K562 (cell line): ENCODE results near the gene TXNDC15. TPM values are rescaled to one million over a fixed set of nuclear protein-coding genes. Genes with fewer than 3 reads are reported as not detected.
A peak's percentile ranks its signal among the peaks of the same experiment; 100 is the strongest.

Experiments used
- ARID2 ChIP-seq: fragments of 450-650 bp; IDR thresholded peaks from 2 replicates; pipeline ENCODE4 v1.6.1; 2017; ENCODE audit warnings: antibody characterized with exemption, mild to moderate bottlenecking
- FOXA3 ChIP-seq, 2 experiments: fragments of 450-650 bp in 1 of 2; sonication (generic) in 1 of 2; formaldehyde crosslinking; IDR thresholded peaks in 1 of 2; conservative IDR thresholded peaks in 1 of 2; 2 replicates each; pipeline versions ENCODE4 v1.4.0 to v1.8.0; 2020 to 2022; ENCODE audit warnings: mild to moderate bottlenecking in 2 of 2, missing genetic modification reagents in 1 of 2
- HDAC3 ChIP-seq: fragments of 450-650 bp; IDR thresholded peaks from 2 replicates; pipeline ENCODE4 v1.6.1; 2018; ENCODE audit warnings: borderline replicate concordance, mild to moderate bottlenecking, moderate library complexity; ENCODE audit not compliant: partially characterized antibody
- POU5F1 ChIP-seq: fragments of 150-350 bp; IDR thresholded peaks from 2 replicates; pipeline ENCODE4 v1.6.1; 2014; ENCODE audit warnings: borderline replicate concordance, low read length, low read depth, mild to moderate bottlenecking; ENCODE audit not compliant: partially characterized antibody
- STAG1 ChIP-seq: sonication (generic); formaldehyde crosslinking; IDR thresholded peaks from 2 replicates; pipeline ENCODE4 v1.5.0; 2020; ENCODE audit warnings: missing genetic modification reagents, borderline replicate concordance
- ZC3H8 ChIP-seq: fragments of 450-650 bp; IDR thresholded peaks from 2 replicates; pipeline ENCODE4 v1.6.1; 2017
- ZNF764 ChIP-seq: fragments of 250-450 bp; sonication (Bioruptor Pico); IDR thresholded peaks from 2 replicates; pipeline ENCODE4 v1.4.0; 2020; ENCODE audit warnings: low read depth, mild to moderate bottlenecking, moderate library complexity
- polyA plus RNA-seq, 8 experiments: library from polyadenylated mRNA; depleted of rRNA in 4 of 8; stranded (reverse) in 5 of 8; unstranded in 3 of 8; fragments of >200 nt; fragmentation: Nextera tagmentation in 2 of 8; fragmentation: Illumina TruSeq in 1 of 8; extraction: Ambion mirVana in 2 of 8; extraction: Trizol in 1 of 8; gene quantifications; 2 replicates each; pipeline versions ENCODE4 v1.2.1 to v1.2.3, GENCODE V29; 2011 to 2014; ENCODE audit warnings: inconsistent platforms in 1 of 8, missing spikeins in 1 of 8
- total RNA-seq, 7 experiments: library from RNA; depleted of rRNA in 6 of 7; stranded (reverse); fragments of >200 nt in 6 of 7; fragmentation: Illumina TruSeq in 2 of 7; extraction: Trizol in 2 of 7; gene quantifications; 2 replicates each; pipeline versions ENCODE4 v1.2.1 to v1.2.3, GENCODE V29; 2011 to 2021; ENCODE audit warnings: low replicate concordance in 1 of 7
- TF ChIP-seq, protein P1 (sequence below), 2 experiments: fragments of 450-650 bp; conservative IDR thresholded peaks; 2 replicates each; pipeline ENCODE4 v1.6.1; 2017; ENCODE audit warnings: mild to moderate bottlenecking in 2 of 2, moderate library complexity in 2 of 2

The TXNDC15 gene
- total and polyA plus RNA-seq, 9 of the 15 experiments (the other 6 are each of a cell fraction or from before 2014, with no cell fraction given) = 3.0 to 15.4 (median 12.3) TPM

- TF ChIP-seq, protein P1, sequence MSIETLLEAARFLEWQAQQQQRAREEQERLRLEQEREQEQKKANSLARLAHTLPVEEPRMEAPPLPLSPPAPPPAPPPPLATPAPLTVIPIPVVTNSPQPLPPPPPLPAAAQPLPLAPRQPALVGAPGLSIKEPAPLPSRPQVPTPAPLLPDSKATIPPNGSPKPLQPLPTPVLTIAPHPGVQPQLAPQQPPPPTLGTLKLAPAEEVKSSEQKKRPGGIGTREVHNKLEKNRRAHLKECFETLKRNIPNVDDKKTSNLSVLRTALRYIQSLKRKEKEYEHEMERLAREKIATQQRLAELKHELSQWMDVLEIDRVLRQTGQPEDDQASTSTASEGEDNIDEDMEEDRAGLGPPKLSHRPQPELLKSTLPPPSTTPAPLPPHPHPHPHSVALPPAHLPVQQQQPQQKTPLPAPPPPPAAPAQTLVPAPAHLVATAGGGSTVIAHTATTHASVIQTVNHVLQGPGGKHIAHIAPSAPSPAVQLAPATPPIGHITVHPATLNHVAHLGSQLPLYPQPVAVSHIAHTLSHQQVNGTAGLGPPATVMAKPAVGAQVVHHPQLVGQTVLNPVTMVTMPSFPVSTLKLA (conservative IDR thresholded peaks at IDR 0.05) = peak in 1 of 2 experiments; percentile 66; a peak in 2 of 4 replicates
- TF ChIP-seq FOXA3 (CRISPR knock-in tag; conservative IDR thresholded peaks at IDR 0.05 in 1 of 2, IDR thresholded peaks at IDR 0.05 in 1 of 2) (no peak), ZNF764 (CRISPR knock-in tag) (no peak), POU5F1 (no peak), ARID2 (0 out of 2 replicates have a peak, but pooled peaks have one; percentile 25), HDAC3 (no peak), STAG1 (CRISPR knock-in tag) (no peak), ZC3H8 (no peak)
These were observed at the start of gene TXNDC15 (continued) for GRCh38 chr5:134873987-134874830.
